ENCODE data around the gene ZMIZ1.

DNA sequence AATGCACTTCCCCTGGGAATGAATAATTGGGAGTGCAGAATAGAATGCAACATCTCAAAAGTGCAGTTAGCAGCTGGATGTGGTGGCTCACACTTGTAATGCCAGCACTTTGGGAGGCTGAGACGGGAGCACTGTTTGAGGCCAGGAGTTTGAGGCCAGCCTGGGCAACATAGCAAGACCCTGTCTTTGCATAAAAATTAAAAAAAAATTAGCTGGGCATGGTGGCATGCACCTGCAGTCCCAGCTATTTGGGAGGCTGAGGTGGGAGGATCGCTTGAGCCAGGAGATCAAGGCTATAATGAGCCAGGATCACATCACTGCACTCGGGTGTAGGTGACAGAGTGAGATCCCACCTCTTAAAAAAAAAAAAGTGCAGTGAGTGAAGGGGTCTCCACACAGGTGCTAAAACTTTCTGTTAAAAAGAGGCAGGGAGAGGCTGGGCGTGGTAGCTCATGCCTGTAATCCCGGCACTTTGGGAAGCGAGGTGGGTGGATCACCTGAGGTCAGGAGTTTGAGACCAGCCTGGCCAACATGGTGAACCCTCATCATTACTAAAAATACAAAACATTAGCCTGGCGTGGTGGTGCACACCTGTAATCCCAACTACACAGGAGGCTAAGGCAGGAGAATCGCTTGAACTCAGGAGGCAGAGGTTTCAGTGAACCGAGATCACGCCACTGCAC lies 13.5 kb upstream of the ZMIZ1 start:
- TF ChIP-seq, protein P1, sequence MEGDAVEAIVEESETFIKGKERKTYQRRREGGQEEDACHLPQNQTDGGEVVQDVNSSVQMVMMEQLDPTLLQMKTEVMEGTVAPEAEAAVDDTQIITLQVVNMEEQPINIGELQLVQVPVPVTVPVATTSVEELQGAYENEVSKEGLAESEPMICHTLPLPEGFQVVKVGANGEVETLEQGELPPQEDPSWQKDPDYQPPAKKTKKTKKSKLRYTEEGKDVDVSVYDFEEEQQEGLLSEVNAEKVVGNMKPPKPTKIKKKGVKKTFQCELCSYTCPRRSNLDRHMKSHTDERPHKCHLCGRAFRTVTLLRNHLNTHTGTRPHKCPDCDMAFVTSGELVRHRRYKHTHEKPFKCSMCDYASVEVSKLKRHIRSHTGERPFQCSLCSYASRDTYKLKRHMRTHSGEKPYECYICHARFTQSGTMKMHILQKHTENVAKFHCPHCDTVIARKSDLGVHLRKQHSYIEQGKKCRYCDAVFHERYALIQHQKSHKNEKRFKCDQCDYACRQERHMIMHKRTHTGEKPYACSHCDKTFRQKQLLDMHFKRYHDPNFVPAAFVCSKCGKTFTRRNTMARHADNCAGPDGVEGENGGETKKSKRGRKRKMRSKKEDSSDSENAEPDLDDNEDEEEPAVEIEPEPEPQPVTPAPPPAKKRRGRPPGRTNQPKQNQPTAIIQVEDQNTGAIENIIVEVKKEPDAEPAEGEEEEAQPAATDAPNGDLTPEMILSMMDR (IDR thresholded peaks at IDR 0.05) = no peak
- no peak for TF ChIP-seq POLR2A (IDR thresholded peaks at IDR 0.05)
